Neural cell (in vitro differentiated cells): ENCODE data around the gene CDK6. TPM values are rescaled to one million over a fixed set of nuclear protein-coding genes. Genes with fewer than 3 reads are reported as not detected.

Experiments used
- H2AFZ ChIP-seq: fragments of 200-600, 300-800 bp; sonication (generic), shearing (Covaris generic); 2 replicates; pipeline ENCODE4 v1.6.0; 2014; ENCODE audit warnings: low read depth, mild to moderate bottlenecking, antibody characterized with exemption, low read length, moderate library complexity
- H3F3A ChIP-seq: fragments of 200-600 bp; shearing (Covaris generic); 2 replicates; pipeline ENCODE4 v1.6.1; 2016; ENCODE audit warnings: mild to moderate bottlenecking, moderate library complexity, mixed read lengths, antibody characterized with exemption, low read length; ENCODE audit not compliant: insufficient read depth, poor library complexity, severe bottlenecking
- H3K27ac ChIP-seq: fragments of 200-600, 300-800 bp; sonication (generic), shearing (Covaris generic); 2 replicates; pipeline ENCODE4 v1.5.1; 2014; ENCODE audit warnings: mild to moderate bottlenecking, low read length, moderate library complexity
- H3K27me3 ChIP-seq: fragments of 300-800, 200-600 bp; sonication (generic), shearing (Covaris generic); 2 replicates; pipeline ENCODE4 v1.6.0; 2014; ENCODE audit warnings: mild to moderate bottlenecking, low read depth, low read length, moderate library complexity; ENCODE audit not compliant: insufficient read depth
- H3K36me3 ChIP-seq: fragments of 300-800, 200-600 bp; sonication (generic), shearing (Covaris generic); 2 replicates; pipeline ENCODE4 v1.5.1; 2014; ENCODE audit warnings: mild to moderate bottlenecking, antibody characterized with exemption, low read length, moderate library complexity; ENCODE audit not compliant: insufficient read depth
- H3K4me2 ChIP-seq: fragments of 300-800, 200-600 bp; sonication (generic), shearing (Covaris generic); 2 replicates; pipeline ENCODE4 v1.6.0; 2014; ENCODE audit warnings: mild to moderate bottlenecking, low read length
- H3K4me3 ChIP-seq: fragments of 300-800, 200-600 bp; sonication (generic), shearing (Covaris generic); 2 replicates; pipeline ENCODE4 v1.5.1; 2014; ENCODE audit warnings: mild to moderate bottlenecking, low read length, moderate library complexity
- H3K79me2 ChIP-seq: fragments of 200-600 bp; shearing (Covaris generic); replicated peaks from 2 replicates; pipeline ENCODE4 v1.6.0; 2014; ENCODE audit warnings: mild to moderate bottlenecking, low read length, moderate library complexity; ENCODE audit not compliant: insufficient read depth
- H3K9ac ChIP-seq: fragments of 300-800, 200-600 bp; sonication (generic), shearing (Covaris generic); 2 replicates; pipeline ENCODE4 v1.6.1; 2016; ENCODE audit warnings: mild to moderate bottlenecking, low read length, mixed read lengths
- H3K9me2 ChIP-seq: fragments of 200-600 bp; shearing (Covaris generic); 2 replicates; pipeline ENCODE4 v1.6.1; 2016; ENCODE audit warnings: mild to moderate bottlenecking, low read length, mixed read lengths; ENCODE audit not compliant: insufficient read depth
- H3K9me3 ChIP-seq: fragments of 200-600, 300-800 bp; sonication (generic), shearing (Covaris generic); 2 replicates; pipeline ENCODE4 v1.6.1; 2016; ENCODE audit warnings: mild to moderate bottlenecking, mixed run types, low read length, moderate library complexity, mixed read lengths
- H4K20me1 ChIP-seq: fragments of 200-600 bp; shearing (Covaris generic); 2 replicates; pipeline ENCODE4 v1.6.1; 2016; ENCODE audit warnings: mild to moderate bottlenecking, mixed run types; ENCODE audit not compliant: insufficient read depth
- CTCF ChIP-seq: fragments of 450-650 bp; IDR thresholded peaks from 2 replicates; pipeline ENCODE4 v1.5.1; 2014; ENCODE audit warnings: antibody characterized with exemption, mild to moderate bottlenecking, moderate library complexity; ENCODE audit not compliant: poor library complexity, severe bottlenecking
- EP300 ChIP-seq: fragments of 450-650 bp; conservative IDR thresholded peaks from 2 replicates; pipeline ENCODE4 v1.6.1; 2014; ENCODE audit warnings: antibody characterized with exemption, mild to moderate bottlenecking, moderate library complexity; ENCODE audit not compliant: poor library complexity, severe bottlenecking
- EZH2 ChIP-seq: fragments of 200-600, 300-800 bp; shearing (Covaris generic), sonication (generic); IDR thresholded peaks from 2 replicates; pipeline ENCODE4 v1.6.1; 2014; ENCODE audit warnings: antibody characterized with exemption, low read length, borderline replicate concordance, mild to moderate bottlenecking; ENCODE audit not compliant: insufficient read depth, poor library complexity, severe bottlenecking
- MXI1 ChIP-seq: fragments of 450-650 bp; conservative IDR thresholded peaks from 2 replicates; pipeline ENCODE4 v1.6.1; 2014; ENCODE audit warnings: antibody characterized with exemption, mild to moderate bottlenecking; ENCODE audit not compliant: poor library complexity, severe bottlenecking
- POLR2AphosphoS5 ChIP-seq: IDR thresholded peaks from 2 replicates; pipeline ENCODE4 v1.6.1; 2012
- RAD21 ChIP-seq: fragments of 450-650 bp; conservative IDR thresholded peaks from 2 replicates; pipeline ENCODE4 v1.6.1; 2014; ENCODE audit warnings: antibody characterized with exemption, mild to moderate bottlenecking, moderate library complexity
- REST ChIP-seq: IDR thresholded peaks from 2 replicates; pipeline ENCODE4 v1.6.1; 2012; ENCODE audit warnings: borderline replicate concordance
- SMC3 ChIP-seq: fragments of 450-650 bp; conservative IDR thresholded peaks from 2 replicates; pipeline ENCODE4 v1.6.1; 2014; ENCODE audit warnings: antibody characterized with exemption, mild to moderate bottlenecking, moderate library complexity; ENCODE audit not compliant: poor library complexity
- TAF1 ChIP-seq: IDR thresholded peaks from 2 replicates; pipeline ENCODE4 v1.6.1; 2012; ENCODE audit warnings: low read depth
- polyA plus RNA-seq: library from polyadenylated mRNA; depleted of rRNA; stranded (reverse); fragments of >200 nt; gene quantifications from 2 replicates; pipeline ENCODE4 v1.2.3, GENCODE V29; 2014

CDK6 gene
- polyA plus RNA-seq, 1 donor from 2014 or later = 4.1 TPM

- Histone ChIP-seq H3K4me2 (no peak overlapping the region), H3K27me3 (no peaks in the 10 kb centered on the region), H2AFZ (no peak overlapping the region), H3K79me2 (no peaks in the 10 kb centered on the region), H3K9me2 (no peaks in the 10 kb centered on the region), H3K9me3 (no peaks in the 10 kb centered on the region), H4K20me1 (no peaks in the 10 kb centered on the region), H3K4me3 (no peak overlapping the region), H3K36me3 (no peaks in the 10 kb centered on the region), H3F3A (no peaks in the 10 kb centered on the region), H3K27ac (no peak overlapping the region), H3K9ac (no peak overlapping the region)
- TF ChIP-seq POLR2AphosphoS5 (no peak), EP300 (no peak), RAD21 (no peak), EZH2 (no peak), TAF1 (no peak)
Measured at GRCh38 chr7:92875173-92875572, 38.8 kb upstream of the CDK6 start.

GRCh38 chr7:92874567-92874966 is 38.2 kb upstream of the CDK6 start:
- no peak for TF ChIP-seq RAD21
- no peak for TF ChIP-seq CTCF
- no peak for TF ChIP-seq EP300
- TF ChIP-seq POLR2AphosphoS5 = no peak
- TF ChIP-seq SMC3 = no peak
- TF ChIP-seq TAF1 = no peak
- TF ChIP-seq EZH2 = no peak
- no peak for TF ChIP-seq MXI1
- TF ChIP-seq REST = no peak
- peak overlapping the region; percentile 38 for H3K27ac ChIP-seq
- H3K9me2 ChIP-seq = no peaks in the 10 kb centered on the region
- no peaks in the 10 kb centered on the region for H3K79me2 ChIP-seq
- H4K20me1 ChIP-seq = no peaks in the 10 kb centered on the region
- no peaks in the 10 kb centered on the region for H3K9me3 ChIP-seq
- H3K4me2 ChIP-seq = no peak overlapping the region
- H3K27me3 ChIP-seq = no peaks in the 10 kb centered on the region
- no peak overlapping the region for H3K4me3 ChIP-seq
- H2AFZ ChIP-seq = no peak overlapping the region
- H3K9ac ChIP-seq = no peak overlapping the region
- no peaks in the 10 kb centered on the region for H3K36me3 ChIP-seq
- no peaks in the 10 kb centered on the region for H3F3A ChIP-seq

- TF ChIP-seq POLR2AphosphoS5 (peak; percentile 79), MXI1 (no peak), CTCF (no peak), TAF1 (no peak), SMC3 (no peak), REST (peak; percentile 88), EZH2 (no peak), RAD21 (no peak), EP300 (peak; percentile 44)
- Histone ChIP-seq H3K27me3 (no peaks in the 10 kb centered on the region), H3K4me2 (no peak overlapping the region), H3K9me2 (no peaks in the 10 kb centered on the region), H4K20me1 (no peaks in the 10 kb centered on the region), H2AFZ (no peak overlapping the region), H3K36me3 (no peaks in the 10 kb centered on the region), H3K27ac (peak overlapping the region; percentile 38), H3K4me3 (no peak overlapping the region), H3K9me3 (peaks cover under 1% of the 10 kb centered on the region), H3K79me2 (no peaks in the 10 kb centered on the region), H3K9ac (no peak overlapping the region), H3F3A (no peaks in the 10 kb centered on the region)
Measured at GRCh38 chr7:92873776-92874175, 37.4 kb upstream of the CDK6 start.
